HCT116 (cell line): ENCODE measurements around the gene TRAPPC12. TPM values are rescaled to one million over a fixed set of nuclear protein-coding genes. Genes with fewer than 3 reads are reported as not detected.

Experiments
- ATAC-seq: fragments of 200-7000 bp; cut with Tn5 transposase; 2 replicates; pipeline ENCODE4 v1.9.1; 2020; ENCODE audit warnings: mild to moderate bottlenecking, moderate library complexity
- BruUV-seq: library from RNA; stranded (reverse); fragments of 400-500 nt; replicated peaks from 2 replicates; lab custom pipeline; 2021; lab: Mats Ljungman, UMichigan
- CTCF ChIA-PET: fragments of 300-600 bp; sonication (Branson Sonifier 250); formaldehyde crosslinking; loops from one replicate; lab custom pipeline; 2021; ENCODE audit warnings: antibody characterized with exemption; lab: Charles Lee
- POLR2A ChIA-PET: fragments of 300-600, 350-600 bp; sonication (Branson Sonifier 250); formaldehyde crosslinking; loops from one replicate; lab custom pipeline; 2021; ENCODE audit warnings: antibody characterized with exemption; lab: Charles Lee
- RAD21 ChIA-PET, 2 experiments: fragments of 300-600 bp; sonication (Branson Sonifier 250); formaldehyde crosslinking; loops; one replicate each; lab custom pipeline; 2023; ENCODE audit warnings: low total read pairs in 2 of 2; ENCODE audit not compliant: uncharacterized antibody in 2 of 2, unreplicated experiment in 2 of 2, low non-redundant PET in 1 of 2; lab: Charles Lee
- DNase-seq: peaks from one replicate; pipeline ENCODE4 v3.0.0-alpha.2; 2010; ENCODE audit warnings: low read depth, low spot score
- H2AFZ ChIP-seq: fragments of 200-600 bp; shearing (Covaris generic), sonication (generic); 2 replicates; pipeline ENCODE4 v1.6.1; 2017; ENCODE audit warnings: low read depth, mixed run types, mixed read lengths, antibody characterized with exemption, low read length; ENCODE audit not compliant: poor library complexity, severe bottlenecking
- H3K27ac ChIP-seq: 2 replicates; pipeline ENCODE4 v1.5.1; 2012; ENCODE audit warnings: low read depth, low read length
- H3K27me3 ChIP-seq: fragments of 200-600 bp; sonication (generic); 2 replicates; pipeline ENCODE4 v1.6.1; 2016; ENCODE audit warnings: mixed run types, low read length, mixed read lengths; ENCODE audit not compliant: insufficient read depth
- H3K36me3 ChIP-seq, 2 experiments: fragments of 200-500 bp in 1 of 2; fragments of 200-600 bp in 1 of 2; sonication (Bioruptor generic) in 1 of 2; sonication (generic) in 1 of 2; 2 replicates each; pipeline versions ENCODE4 v1.5.1 to v1.6.1; 2014 to 2016; ENCODE audit warnings: low read length in 2 of 2, inconsistent platforms in 1 of 2, mixed read lengths in 1 of 2, mixed run types in 1 of 2; ENCODE audit not compliant: insufficient read depth in 2 of 2, control insufficient read depth in 1 of 2
- H3K4me1 ChIP-seq, 2 experiments: fragments of 200-600 bp in 1 of 2; sonication (generic) in 1 of 2; 2 replicates each; pipeline versions ENCODE4 v1.5.1 to v1.6.1; 2012 to 2017; ENCODE audit warnings: low read length in 2 of 2, inconsistent platforms in 1 of 2, mild to moderate bottlenecking in 1 of 2, mixed read lengths in 1 of 2, mixed run types in 1 of 2, moderate library complexity in 1 of 2; ENCODE audit not compliant: insufficient read depth in 2 of 2, control insufficient read depth in 1 of 2
- H3K4me2 ChIP-seq: fragments of 200-600 bp; sonication (generic); 2 replicates; pipeline ENCODE4 v1.6.1; 2017; ENCODE audit warnings: mixed run types, low read length, mixed read lengths
- H3K4me3 ChIP-seq, 2 experiments: fragments of 200-600 bp in 1 of 2; sonication (generic) in 1 of 2; replicated peaks in 1 of 2; 2 replicates each; pipeline ENCODE4 v1.5.1; 2011 to 2016; ENCODE audit warnings: low read length in 2 of 2, control low read depth in 1 of 2, low read depth in 1 of 2, mild to moderate bottlenecking in 1 of 2, mixed read lengths in 1 of 2, mixed run types in 1 of 2
- H3K79me2 ChIP-seq: fragments of 200-600 bp; sonication (generic); 2 replicates; pipeline ENCODE4 v1.6.1; 2017; ENCODE audit warnings: mild to moderate bottlenecking, mixed run types, low read length, moderate library complexity, mixed read lengths; ENCODE audit not compliant: insufficient read depth
- H3K9ac ChIP-seq: fragments of 200-600 bp; sonication (generic); 2 replicates; pipeline ENCODE4 v1.6.1; 2016; ENCODE audit warnings: low read length, mixed read lengths
- H3K9me2 ChIP-seq: fragments of 200-600 bp; sonication (generic), shearing (Covaris generic); 2 replicates; pipeline ENCODE4 v1.6.1; 2017; ENCODE audit warnings: mixed run types, mild to moderate bottlenecking, moderate library complexity; ENCODE audit not compliant: insufficient read depth
- H3K9me3 ChIP-seq, 2 experiments: fragments of 200-500 bp in 1 of 2; fragments of 200-600 bp in 1 of 2; sonication (Bioruptor generic) in 1 of 2; sonication (generic) in 1 of 2; 2 replicates each; pipeline ENCODE4 v1.6.1; 2014 to 2017; ENCODE audit warnings: low read length in 2 of 2, mixed read lengths in 2 of 2, inconsistent platforms in 1 of 2, low read depth in 1 of 2, mild to moderate bottlenecking in 1 of 2, mixed run types in 1 of 2, moderate library complexity in 1 of 2; ENCODE audit not compliant: control insufficient read depth in 1 of 2, insufficient read depth in 1 of 2
- H4K20me1 ChIP-seq: fragments of 200-600 bp; sonication (generic), shearing (Covaris generic); 2 replicates; pipeline ENCODE4 v1.6.1; 2017; ENCODE audit warnings: mixed run types, mild to moderate bottlenecking, moderate library complexity; ENCODE audit not compliant: insufficient read depth
- ATF3 ChIP-seq: IDR thresholded peaks from 2 replicates; pipeline ENCODE4 v1.6.1; 2012
- CBX3 ChIP-seq: IDR thresholded peaks from 2 replicates; pipeline ENCODE4 v1.6.1; 2012; ENCODE audit warnings: low read depth
- CTCF ChIP-seq, 3 experiments: fragments of 200-600 bp in 1 of 3; sonication (generic) in 1 of 3; IDR thresholded peaks in 2 of 3; conservative IDR thresholded peaks in 1 of 3; 2 replicates each; pipeline ENCODE4 v1.5.1; 2012 to 2017; ENCODE audit warnings: low read depth in 2 of 3, low read length in 2 of 3, antibody characterized with exemption in 1 of 3, borderline replicate concordance in 1 of 3, control low read depth in 1 of 3, mild to moderate bottlenecking in 1 of 3, mixed read lengths in 1 of 3, mixed run types in 1 of 3, moderate library complexity in 1 of 3; ENCODE audit not compliant: insufficient read depth in 1 of 3
- EGR1 ChIP-seq: IDR thresholded peaks from 2 replicates; pipeline ENCODE4 v1.6.1; 2012; ENCODE audit warnings: low read depth
- EZH2phosphoT487 ChIP-seq: fragments of 200-600 bp; IDR thresholded peaks from 2 replicates; pipeline ENCODE4 v1.6.1; 2018; ENCODE audit warnings: antibody characterized with exemption, borderline replicate concordance
- FOSL1 ChIP-seq: IDR thresholded peaks from 2 replicates; pipeline ENCODE4 v1.6.1; 2012; ENCODE audit warnings: low read depth
- SIN3A ChIP-seq: IDR thresholded peaks from 2 replicates; pipeline ENCODE4 v1.6.1; 2012; ENCODE audit warnings: low read depth
- SRF ChIP-seq: IDR thresholded peaks from 2 replicates; pipeline ENCODE4 v1.6.1; 2012; ENCODE audit warnings: low read depth
- TCF7L2 ChIP-seq: IDR thresholded peaks from 2 replicates; pipeline ENCODE4 v1.7.0; 2011; ENCODE audit warnings: borderline replicate concordance, inconsistent platforms; ENCODE audit not compliant: insufficient read depth, insufficient read length; ENCODE audit errors: extremely low read depth
- ZFX ChIP-seq: fragments of 450-650 bp; IDR thresholded peaks from 2 replicates; pipeline ENCODE4 v1.6.1; 2017
- ZNF274 ChIP-seq: fragments of 200-500 bp; sonication (Bioruptor generic); IDR thresholded peaks from 2 replicates; pipeline ENCODE4 v1.6.1; 2014; ENCODE audit warnings: mild to moderate bottlenecking, low read depth, low read length, inconsistent platforms
- intact Hi-C: fragments of 100-400 bp; cut with micrococcal nuclease; formaldehyde crosslinking; loops from 2 replicates; pipeline ENCODE4 v1.10.0; 2022
- total RNA-seq: library from RNA; stranded (reverse); gene quantifications from one replicate; pipeline ENCODE4 v1.2.1, GENCODE V29; 2021; ENCODE audit not compliant: unreplicated experiment

TRAPPC12 gene
- total RNA-seq, 1 experiment from 2014 or later: 47.4 TPM

- Histone ChIP-seq H2AFZ (no peak overlapping the region), H3K9me3 (no peaks in the 10 kb centered on the region), H3K79me2 (no peaks in the 10 kb centered on the region), H3K4me1 (no peaks in the 10 kb centered on the region), H3K4me2 (no peak overlapping the region), H3K4me3 (no peak overlapping the region), H3K36me3 (peaks cover 0 to 2% of the 10 kb centered on the region in 2 experiments; a peak in 1 of 4 replicates), H4K20me1 (no peaks in the 10 kb centered on the region), H3K27ac (no peak overlapping the region), H3K9ac (no peak overlapping the region), H3K27me3 (no peaks in the 10 kb centered on the region), H3K9me2 (no peaks in the 10 kb centered on the region)
- DNase-seq (no peak), ATAC-seq (no peak)
- no TSS peak for BruUV-seq
- POLR2A ChIA-PET: no interaction called here
- RAD21 ChIA-PET: no interaction called here
- TF ChIP-seq ATF3 (no peak), FOSL1 (no peak), TCF7L2 (no peak), ZFX (no peak), EZH2phosphoT487 (no peak), SIN3A (no peak), EGR1 (no peak)
- CTCF ChIA-PET: no interaction called here
- intact Hi-C loops: no loop called here
Measured at GRCh38 chr2:3476985-3477327, 97.5 kb downstream of the TRAPPC12 start.

GRCh38 chr2:3478846-3479385, 99.4 kb downstream of the TRAPPC12 start:
- ChIA-PET POLR2A (no interaction called here), CTCF (no interaction called here), RAD21 (no interaction called here)
- no peaks in the 10 kb centered on the region for H3K79me2 ChIP-seq
- H3K27ac ChIP-seq: no peak overlapping the region
- no peak overlapping the region for H3K9ac ChIP-seq
- peaks cover 0 to 2% of the 10 kb centered on the region in 2 experiments; a peak in 1 of 4 replicates for H3K36me3 ChIP-seq
- no peak overlapping the region for H2AFZ ChIP-seq
- no peaks in the 10 kb centered on the region for H3K9me3 ChIP-seq
- H4K20me1 ChIP-seq: no peaks in the 10 kb centered on the region
- ATAC-seq (no peak), DNase-seq (no peak)
- BruUV-seq: no TSS peak
- H3K9me2 ChIP-seq: no peaks in the 10 kb centered on the region
- no peak overlapping the region for H3K4me3 ChIP-seq
- H3K4me2 ChIP-seq: no peak overlapping the region
- H3K4me1 ChIP-seq: no peaks in the 10 kb centered on the region
- TF ChIP-seq ZFX: no peak
- no peak for TF ChIP-seq TCF7L2
- no peak for TF ChIP-seq CTCF (IDR thresholded peaks at IDR 0.05 in 2 of 3, conservative IDR thresholded peaks at IDR 0.05 in 1 of 3; ENCODE audit: borderline replicate concordance in 1 of 3, insufficient read depth in 1 of 3, low read depth in 2 of 3, low read length in 2 of 3)
- TF ChIP-seq CBX3: no peak
- no peak for TF ChIP-seq FOSL1
- no peak for TF ChIP-seq ZNF274
- TF ChIP-seq SRF: no peak
- intact Hi-C loops: no loop called here
- no peaks in the 10 kb centered on the region for H3K27me3 ChIP-seq
